Activated CD8-positive, alpha-beta memory T cell treated with anti-CD3 and anti-CD28 coated beads, Interleukin-2, amount 50 U/mL, for 1 hour (primary cell): ENCODE results near the gene TLCD2.
"Not testable (repeated sequence)": the region's sequence is repeated elsewhere in the genome, so short reads cannot be mapped to it uniquely, and the experiment has no call there.

Experiments used
- DNase-seq: peaks from one replicate; pipeline ENCODE4 v3.0.0-alpha.2; 2020; ENCODE audit errors: extremely low read depth

TLCD2 gene

DNA sequence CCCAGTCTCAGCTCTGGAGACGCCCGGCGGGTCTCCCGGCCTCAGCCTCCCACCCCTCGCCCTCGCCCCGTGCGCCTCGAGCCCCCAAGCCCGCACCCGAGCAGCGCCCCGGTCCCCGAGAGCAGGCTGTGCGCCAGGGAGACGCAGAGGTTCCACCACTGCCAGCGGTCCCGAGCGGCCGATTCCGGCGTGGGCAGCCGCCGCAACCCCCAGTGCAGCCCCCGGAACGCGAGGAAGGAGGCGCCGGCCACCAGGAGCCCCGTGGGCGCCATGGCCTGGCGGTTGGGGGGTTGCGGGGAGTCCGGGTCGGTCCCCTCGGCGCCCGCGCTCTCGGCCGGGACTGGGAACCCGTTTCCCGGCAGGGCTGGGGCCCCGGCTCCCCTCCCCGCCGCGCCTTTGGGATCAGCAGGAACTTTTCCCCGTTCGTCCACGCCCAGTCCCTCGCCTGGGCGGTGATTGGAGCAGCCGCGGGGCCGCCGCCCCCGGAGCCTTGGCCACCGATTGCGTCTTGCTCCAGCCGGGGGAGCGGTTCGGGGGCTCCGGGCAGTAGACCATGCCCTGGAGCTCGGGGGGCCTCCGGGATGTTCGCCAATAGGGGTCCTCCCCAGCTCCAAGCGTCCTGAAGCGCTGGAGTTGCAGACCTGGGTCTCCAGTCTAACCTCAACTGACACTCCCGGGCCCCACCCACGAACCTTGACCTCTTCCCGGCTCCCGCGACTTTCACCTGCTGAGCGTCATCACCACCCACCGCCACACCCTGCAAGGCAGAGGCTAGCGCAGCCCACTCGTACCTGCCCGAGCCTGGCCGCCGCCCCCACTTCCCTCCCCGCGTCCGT lies at the start of gene TLCD2:
Gene TLCD2, minus strand, starts transcription at position 407 of the 836 bp plus-strand sequence. Its CDS starts 135 bp downstream, at position 272.
- no peak for DNase-seq

DNA sequence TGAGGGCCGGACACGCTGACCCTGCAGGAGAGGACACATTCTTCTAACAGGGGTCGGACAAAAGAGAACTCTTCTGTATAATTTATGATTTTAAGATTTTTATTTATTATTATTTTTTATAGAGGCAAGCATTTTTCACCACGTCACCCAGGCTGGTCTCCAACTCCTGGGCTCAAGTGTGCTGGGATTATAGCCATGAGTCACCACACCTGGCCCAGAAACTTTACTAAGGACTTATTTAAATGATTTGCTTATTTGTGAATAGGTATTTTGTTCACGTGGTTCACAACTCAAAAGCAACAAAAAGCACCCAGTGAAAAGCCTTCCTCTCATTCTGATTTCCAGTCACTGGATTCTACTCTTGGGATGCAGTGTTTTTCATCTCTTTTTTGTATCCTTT lies 49.4 kb upstream of the TLCD2 start:
- DNase-seq: no peak

- no peak for DNase-seq
Measured at GRCh38 chr17:1758807-1759206, 48.6 kb upstream of the TLCD2 start.

DNA sequence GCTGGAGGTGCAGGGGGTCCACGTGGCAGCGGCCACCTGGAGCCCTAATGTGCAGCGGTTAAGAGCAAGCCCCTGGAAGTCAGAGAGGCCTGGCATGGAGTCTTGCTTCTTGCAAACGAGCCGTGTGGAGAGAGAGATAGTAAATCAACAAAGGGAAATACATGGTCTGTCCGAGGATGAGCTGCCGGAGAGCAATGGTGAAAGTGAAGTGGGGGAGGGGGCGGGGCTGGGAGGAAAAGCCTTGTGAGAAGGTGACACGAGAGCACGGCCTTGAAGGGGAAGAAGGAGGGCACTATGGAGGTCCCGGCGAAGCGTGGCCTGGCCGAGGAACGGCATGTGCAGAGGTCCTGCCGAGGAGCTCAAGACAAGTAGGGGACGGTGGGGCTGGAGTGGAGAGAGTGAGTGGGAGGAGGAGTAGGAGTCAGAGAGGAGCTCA lies 45.7 kb upstream of the TLCD2 start:
- no peak for DNase-seq

GRCh38 chr17:1755252-1755826 lies 45.2 kb upstream of the TLCD2 start:
- no peak for DNase-seq

DNA sequence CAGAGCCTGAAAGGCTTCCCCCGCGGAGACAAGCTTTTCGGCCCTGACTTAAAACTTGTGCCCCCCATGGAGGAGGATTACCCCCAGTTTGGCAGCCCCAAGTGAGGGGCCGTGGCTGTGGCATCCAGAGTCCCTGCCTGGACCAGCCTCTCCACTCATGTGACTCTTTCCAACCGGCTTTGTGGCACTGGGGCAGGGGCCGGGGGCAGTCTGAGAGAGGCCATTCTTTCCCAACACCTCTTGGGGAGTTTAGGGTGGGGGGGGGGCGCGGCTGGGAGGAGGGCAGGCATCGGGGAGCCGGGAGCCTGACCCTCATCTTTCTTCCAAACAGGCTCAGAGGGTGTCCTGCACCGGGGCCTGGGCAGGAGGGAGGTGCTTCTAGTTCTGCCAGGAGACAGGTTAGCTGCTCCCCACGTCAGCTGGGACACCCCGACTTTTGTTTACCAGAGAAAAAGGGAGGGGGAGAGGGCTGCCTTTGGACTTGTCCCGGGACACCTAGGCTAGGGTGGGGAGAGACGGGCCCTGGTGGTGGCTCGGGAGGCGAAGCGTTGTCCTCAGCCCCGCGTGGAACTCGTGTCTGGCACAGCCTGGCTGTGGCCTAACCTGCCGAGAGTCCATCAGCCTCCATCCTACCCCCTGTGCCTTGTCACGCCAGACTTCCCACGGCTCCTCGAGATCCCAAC lies 44.4 kb upstream of the TLCD2 start:
- no peak for DNase-seq

DNA sequence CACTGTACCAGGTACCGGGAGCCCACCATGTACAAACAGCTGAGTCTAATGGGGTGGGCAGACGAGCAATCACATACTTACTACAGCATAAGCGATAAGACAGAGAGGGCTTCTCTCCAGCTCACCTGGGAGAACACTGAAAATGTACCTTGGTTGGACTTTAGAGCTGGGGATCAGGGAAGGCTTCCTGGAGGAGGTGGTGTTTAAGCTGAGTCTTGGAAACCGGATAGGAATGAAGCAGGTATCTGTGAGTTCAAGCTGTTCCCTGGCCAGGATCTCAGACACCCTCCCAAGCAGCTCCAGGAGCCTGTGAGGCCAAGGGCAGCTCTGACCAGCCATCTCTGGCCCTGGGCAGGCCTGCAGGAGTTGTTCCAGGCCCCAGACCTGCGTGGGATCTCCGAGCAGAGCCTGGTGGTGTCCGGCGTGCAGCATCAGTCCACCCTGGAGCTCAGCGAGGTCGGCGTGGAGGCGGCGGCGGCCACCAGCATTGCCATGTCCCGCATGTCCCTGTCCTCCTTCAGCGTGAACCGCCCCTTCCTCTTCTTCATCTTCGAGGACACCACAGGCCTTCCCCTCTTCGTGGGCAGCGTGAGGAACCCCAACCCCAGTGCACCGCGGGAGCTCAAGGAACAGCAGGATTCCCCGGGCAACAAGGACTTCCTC lies 43.7 kb upstream of the TLCD2 start:
- no peak for DNase-seq

DNA sequence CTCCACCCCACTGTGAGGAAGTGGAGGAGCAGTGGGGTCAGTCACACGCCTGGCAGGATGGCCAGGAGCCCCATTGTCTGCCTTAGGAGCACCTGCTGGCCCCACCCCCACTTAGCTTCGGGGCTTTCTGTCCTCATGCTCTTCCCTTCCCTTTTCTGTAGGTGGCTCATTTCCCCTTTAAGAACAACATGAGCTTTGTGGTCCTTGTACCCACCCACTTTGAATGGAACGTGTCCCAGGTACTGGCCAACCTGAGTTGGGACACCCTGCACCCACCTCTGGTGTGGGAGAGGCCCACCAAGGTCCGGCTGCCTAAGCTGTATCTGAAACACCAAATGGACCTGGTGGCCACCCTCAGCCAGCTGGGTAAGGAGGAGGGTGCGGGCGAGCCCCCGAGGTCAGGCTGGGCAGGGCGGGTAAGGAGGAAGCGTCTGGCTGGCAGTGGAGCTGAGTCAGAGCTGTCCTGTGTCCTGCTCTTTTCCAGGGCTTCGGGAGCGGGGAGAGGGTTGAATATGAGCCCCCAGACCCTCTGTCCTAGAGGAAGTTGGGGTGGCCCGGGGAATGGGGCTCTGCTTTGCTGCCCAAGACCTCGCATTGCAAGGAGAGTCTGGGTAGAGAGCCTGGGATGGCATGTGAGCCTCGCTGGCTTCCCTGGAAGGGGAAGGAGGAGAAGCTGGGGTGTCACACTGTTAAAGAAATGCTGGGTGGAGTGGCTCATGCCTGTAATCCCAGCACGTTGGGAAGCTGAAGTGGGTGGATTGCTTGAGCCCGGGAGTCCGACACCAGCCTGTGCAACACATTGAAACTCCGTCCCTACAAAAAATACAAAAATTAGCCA lies 42.5 kb upstream of the TLCD2 start:
- no peak for DNase-seq

GRCh38 chr17:1750628-1751027 lies 40.5 kb upstream of the TLCD2 start:
- no peak for DNase-seq

- DNase-seq: no peak
Measured at GRCh38 chr17:1746975-1747543, 36.9 kb upstream of the TLCD2 start.

- no peak for DNase-seq
Measured at GRCh38 chr17:1745513-1746020, 35.4 kb upstream of the TLCD2 start.

DNA sequence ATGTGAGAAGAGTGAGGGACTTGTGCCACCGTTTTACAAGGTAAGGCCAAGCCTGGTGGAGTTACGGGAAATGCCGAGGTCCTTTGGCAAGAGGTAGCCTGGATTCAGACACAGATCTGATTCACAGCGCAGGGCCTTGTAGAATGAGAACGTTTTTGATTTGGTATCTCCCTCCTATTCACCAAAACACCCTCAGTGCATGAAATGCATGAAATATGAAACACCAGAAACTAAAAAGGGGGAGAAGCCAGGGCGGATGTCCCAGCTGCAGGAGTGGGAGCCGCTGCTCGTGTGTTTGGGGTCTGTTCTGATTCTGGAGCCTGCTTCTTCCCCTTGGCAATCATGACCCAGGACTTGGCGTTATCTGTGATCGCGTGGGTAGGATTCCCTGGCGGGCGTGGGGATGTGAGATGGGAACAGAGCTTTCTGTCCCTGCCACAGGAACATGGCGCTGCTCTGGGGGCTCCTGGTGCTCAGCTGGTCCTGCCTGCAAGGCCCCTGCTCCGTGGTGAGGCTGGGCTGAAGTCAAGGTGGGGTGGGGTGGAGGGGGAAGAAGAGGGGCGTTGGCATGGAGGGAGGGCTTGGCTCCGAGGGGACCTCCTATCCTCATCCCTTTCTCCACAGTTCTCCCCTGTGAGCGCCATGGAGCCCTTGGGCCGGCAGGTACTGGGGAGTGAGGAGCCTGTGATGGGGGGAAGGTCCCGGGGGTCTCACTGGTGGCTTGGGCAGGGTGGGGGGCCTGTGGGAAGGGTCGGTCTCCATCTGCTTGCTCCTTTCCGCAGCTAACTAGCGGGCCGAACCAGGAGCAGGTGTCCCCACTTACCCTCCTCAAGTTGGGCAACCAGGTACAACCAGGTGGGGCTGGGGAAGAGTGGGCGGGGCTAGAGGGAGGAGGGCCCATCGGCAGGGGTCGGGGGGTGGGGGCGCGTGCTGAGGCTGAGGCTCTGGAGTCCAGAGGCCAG lies 34.7 kb upstream of the TLCD2 start:
- no peak for DNase-seq

- no peak for DNase-seq
Measured at GRCh38 chr17:1743088-1743439, 32.9 kb upstream of the TLCD2 start.

- DNase-seq: no peak
Measured at GRCh38 chr17:1742371-1743087, 32.4 kb upstream of the TLCD2 start, which contains the start of gene SERPINF2. TSS of gene SERPINF2 (plus strand) at chr17:1742871. CDS start at chr17:1744996, 2,125 bp downstream.

DNA sequence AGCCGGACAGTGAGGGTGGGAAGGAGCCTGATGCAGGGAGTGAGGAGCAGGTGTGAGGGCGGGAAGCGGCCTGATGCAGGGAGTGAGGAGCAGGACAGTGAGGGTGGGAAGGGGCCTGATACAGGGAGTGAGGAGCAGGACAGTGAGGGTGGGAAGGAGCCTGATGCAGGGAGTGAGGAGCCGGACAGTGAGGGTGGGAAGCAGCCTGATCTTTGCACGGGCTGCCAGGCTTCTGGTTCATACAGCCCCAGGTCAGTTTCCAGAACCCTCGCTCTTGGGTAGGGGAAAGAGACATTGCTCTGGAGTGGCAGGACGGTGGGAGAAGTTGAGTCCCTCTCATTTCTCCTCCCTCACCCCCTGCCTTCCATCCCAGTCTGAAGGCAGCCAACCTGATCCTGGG lies 31.7 kb upstream of the TLCD2 start:
- DNase-seq: not testable (repeated sequence)

- DNase-seq: no peak
Measured at GRCh38 chr17:1737531-1738291, 27.5 kb upstream of the TLCD2 start.

- no peak for DNase-seq
Measured at GRCh38 chr17:1736348-1737281, 26.4 kb upstream of the TLCD2 start.
